Measurements from ENCODE around the gene ISM2.

- TF ChIP-seq CTCF (IDR thresholded peaks at IDR 0.05; ENCODE audit: low read length) (no peak), EZH2 (optimal IDR thresholded peaks at IDR 0.05; ENCODE audit: low read depth, low read length) (no peak)
Measured at GRCh38 chr14:77507762-77508161, 9.1 kb upstream of the ISM2 start.

All from MM.1S (cell line).